Stimulated activated effector memory CD8-positive, alpha-beta T cell treated with anti-CD3 and anti-CD28 coated beads, Interleukin-12 subunit alpha, Interleukin-12 subunit beta, amount 100 ng/mL, for 72 hours (primary cell): ENCODE results near the gene AKAP17A.
"Not testable (repeated sequence)": the region's sequence is repeated elsewhere in the genome, so short reads cannot be mapped to it uniquely, and the experiment has no call there.

Source experiments
- ATAC-seq: fragments of 150-1000 bp; cut with Tn5 transposase; 2 replicates; pipeline ENCODE4 v1.10.0; 2021
- DNase-seq, 2 donors: peaks; one replicate each; pipeline ENCODE4 v3.0.0; 2021 to 2022; ENCODE audit warnings: low spot score in 2 of 2
- H3K27ac Mint-ChIP-seq: one replicate; pipeline ENCODE4 v1.8.0; 2022; ENCODE audit warnings: mild to moderate bottlenecking, mixed read lengths
- H3K36me3 Mint-ChIP-seq: one replicate; pipeline ENCODE4 v1.8.0; 2022; ENCODE audit warnings: mild to moderate bottlenecking, mixed read lengths
- H3K4me1 Mint-ChIP-seq: one replicate; pipeline ENCODE4 v1.8.0; 2022; ENCODE audit warnings: mixed read lengths
- H3K4me3 Mint-ChIP-seq: one replicate; pipeline ENCODE4 v1.8.0; 2022; ENCODE audit warnings: mild to moderate bottlenecking, mixed read lengths
- H3K9me3 Mint-ChIP-seq: one replicate; pipeline ENCODE4 v1.8.0; 2022; ENCODE audit warnings: mixed read lengths

Gene AKAP17A

DNA sequence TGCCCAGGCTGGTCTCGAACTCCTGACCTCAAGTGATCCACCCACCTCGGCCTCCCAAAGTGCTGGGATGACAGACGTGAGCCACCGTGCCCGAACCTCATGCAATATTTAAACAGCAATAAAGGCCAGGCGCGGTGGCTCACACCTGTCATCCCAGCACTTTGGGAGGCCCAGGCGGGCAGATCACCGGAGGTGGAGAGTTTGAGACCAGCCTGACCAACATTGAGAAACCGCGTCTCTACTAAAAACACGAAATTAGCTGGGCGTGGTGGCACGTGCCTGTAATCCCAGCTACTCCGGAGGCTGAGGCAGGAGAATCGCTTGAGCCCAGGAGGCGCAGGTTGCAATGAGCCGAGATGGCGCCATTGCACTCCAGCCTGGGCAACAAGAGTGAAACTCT, 17.2 kb upstream of the AKAP17A start:
- not testable (repeated sequence) for H3K27ac Mint-ChIP-seq, H3K36me3 Mint-ChIP-seq, H3K4me3 Mint-ChIP-seq, H3K9me3 Mint-ChIP-seq, ATAC-seq
- H3K4me1 Mint-ChIP-seq = peaks cover 18% of the 10 kb centered on the region
- DNase-seq = peak in 1 of 2 donors; percentile 0

GRCh38 chrX:1576201-1576992, 15.0 kb upstream of the AKAP17A start:
- ATAC-seq (peak; percentile 63), DNase-seq (peak; percentile 1 to 52)
- peaks cover 11% of the 10 kb centered on the region for H3K36me3 Mint-ChIP-seq
- no peaks in the 10 kb centered on the region for H3K9me3 Mint-ChIP-seq
- peaks cover 7% of the 10 kb centered on the region for H3K4me1 Mint-ChIP-seq
- H3K27ac Mint-ChIP-seq = no peak overlapping the region
- no peak overlapping the region for H3K4me3 Mint-ChIP-seq

GRCh38 chrX:1577845-1578244, 13.6 kb upstream of the AKAP17A start:
- ATAC-seq = no peak
- no peaks in the 10 kb centered on the region for H3K9me3 Mint-ChIP-seq
- peaks cover 8% of the 10 kb centered on the region for H3K36me3 Mint-ChIP-seq
- DNase-seq = peak in 1 of 2 donors; percentile 34
- no peak overlapping the region for H3K27ac Mint-ChIP-seq
- H3K4me1 Mint-ChIP-seq = peaks cover 20% of the 10 kb centered on the region
- H3K4me3 Mint-ChIP-seq = no peak overlapping the region

- Mint-ChIP-seq H3K4me1 (peaks cover 28% of the 10 kb centered on the region), H3K36me3 (peaks cover 16% of the 10 kb centered on the region), H3K27ac (no peak overlapping the region), H3K9me3 (no peaks in the 10 kb centered on the region), H3K4me3 (no peak overlapping the region)
- ATAC-seq = no peak
- peak in 1 of 2 donors; percentile 55 for DNase-seq
These were observed 12.8 kb upstream of the AKAP17A start for GRCh38 chrX:1578511-1579173.

- peaks cover 29% of the 10 kb centered on the region for H3K4me1 Mint-ChIP-seq
- H3K36me3 Mint-ChIP-seq = peaks cover 24% of the 10 kb centered on the region
- H3K9me3 Mint-ChIP-seq = no peaks in the 10 kb centered on the region
- peak overlapping the region; percentile 100 for H3K27ac Mint-ChIP-seq
- ATAC-seq = peak; percentile 70
- peak overlapping the region; percentile 46 for H3K4me3 Mint-ChIP-seq
- DNase-seq = peak; percentile 82 to 98
These were observed 10.3 kb upstream of the AKAP17A start for GRCh38 chrX:1581132-1581531.

DNA sequence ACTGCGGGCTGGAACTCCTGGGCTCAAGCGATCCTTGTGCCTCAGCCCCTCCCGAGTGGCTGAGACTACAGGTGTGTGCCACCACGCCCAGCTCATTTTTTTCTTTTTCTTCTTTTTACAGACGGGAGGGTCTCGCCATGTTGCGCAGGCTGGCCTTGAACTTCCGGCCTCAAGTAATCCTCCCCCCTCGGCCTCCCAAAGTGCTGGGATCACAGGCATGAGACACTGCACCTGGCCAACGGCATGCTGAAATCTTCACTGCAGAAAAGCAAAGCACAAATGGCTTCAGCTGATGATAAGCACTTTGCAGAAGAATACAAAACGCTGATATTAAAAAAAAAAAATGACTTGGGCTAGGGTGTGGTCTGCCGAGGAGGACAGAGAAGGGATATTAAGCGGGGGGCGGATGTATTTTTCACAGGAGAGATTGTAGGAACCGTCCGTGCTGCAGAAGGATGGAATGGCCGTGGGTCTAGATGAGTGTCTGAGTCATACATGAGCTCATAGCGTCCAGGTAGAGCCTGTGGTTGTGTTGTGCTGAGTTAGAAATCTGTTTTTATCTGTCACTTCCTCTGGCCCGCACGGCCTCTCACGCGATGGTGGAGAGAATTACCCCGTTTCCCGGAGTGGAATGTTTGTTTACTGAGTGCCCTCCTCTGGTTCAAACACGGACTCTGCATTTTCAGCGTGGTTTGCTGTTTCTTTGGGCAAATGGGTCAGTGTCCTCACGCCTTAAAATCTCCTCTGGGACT, 8.5 kb upstream of the AKAP17A start:
- H3K27ac Mint-ChIP-seq = peak overlapping the region; percentile 100
- H3K36me3 Mint-ChIP-seq = peaks cover 24% of the 10 kb centered on the region
- H3K4me1 Mint-ChIP-seq = peaks cover 29% of the 10 kb centered on the region
- ATAC-seq (peak; percentile 98), DNase-seq (peak; percentile 58 to 91)
- H3K4me3 Mint-ChIP-seq = peak overlapping the region; percentile 84
- no peaks in the 10 kb centered on the region for H3K9me3 Mint-ChIP-seq

GRCh38 chrX:1584237-1585011, 7.0 kb upstream of the AKAP17A start:
- Mint-ChIP-seq H3K36me3 (peaks cover 24% of the 10 kb centered on the region), H3K4me3 (peak overlapping the region; percentile 84), H3K27ac (peak overlapping the region; percentile 100), H3K4me1 (peaks cover 29% of the 10 kb centered on the region), H3K9me3 (no peaks in the 10 kb centered on the region)
- ATAC-seq (no peak), DNase-seq (peak in 1 of 2 donors; percentile 50)

GRCh38 chrX:1587161-1587560, 4.2 kb upstream of the AKAP17A start:
- Mint-ChIP-seq H3K4me3 (no peak overlapping the region), H3K36me3 (peaks cover 30% of the 10 kb centered on the region), H3K9me3 (no peaks in the 10 kb centered on the region), H3K4me1 (peaks cover 15% of the 10 kb centered on the region), H3K27ac (no peak overlapping the region)
- no peak for ATAC-seq
- DNase-seq = peak in 1 of 2 donors; percentile 59

DNA sequence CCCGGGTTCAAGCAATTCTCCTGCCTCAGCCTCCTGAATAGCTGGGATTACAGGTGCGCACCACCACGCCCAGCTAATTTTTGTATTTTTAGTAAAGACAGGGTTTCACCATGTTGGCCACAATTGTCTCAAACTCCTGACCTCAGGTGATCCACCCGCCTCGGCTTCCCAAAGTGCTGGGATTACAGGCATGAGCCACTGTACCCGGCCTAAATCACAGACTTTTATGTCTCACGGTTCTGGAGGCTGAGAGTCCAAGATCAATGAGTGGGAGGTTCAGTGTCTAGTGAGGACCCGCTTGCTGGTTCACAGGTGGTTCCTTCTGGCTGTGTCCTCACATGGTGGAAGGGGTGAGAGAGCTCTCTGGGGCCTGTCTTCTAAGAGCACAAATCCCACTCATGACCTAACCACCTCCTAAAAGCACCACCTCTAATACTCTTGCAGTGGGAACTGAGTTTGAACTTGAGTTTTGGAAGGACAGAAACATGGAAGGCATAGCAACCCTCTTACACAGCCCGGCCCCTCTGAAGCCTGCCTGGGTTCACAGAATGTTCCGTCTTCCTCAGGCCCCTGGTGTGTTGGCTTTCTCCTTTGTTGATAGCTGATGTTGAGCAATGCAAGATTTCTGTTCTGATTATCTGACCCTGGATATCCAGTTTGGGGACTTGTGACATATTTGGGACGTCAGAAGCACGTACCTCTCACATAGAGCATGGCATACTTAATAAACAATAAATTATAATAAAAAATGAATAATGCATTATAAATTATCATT, 1.9 kb upstream of the AKAP17A start:
- ATAC-seq (no peak), DNase-seq (peak in 1 of 2 donors; percentile 57)
- H3K4me1 Mint-ChIP-seq = peaks cover 20% of the 10 kb centered on the region
- no peak overlapping the region for H3K4me3 Mint-ChIP-seq
- H3K36me3 Mint-ChIP-seq = peaks cover 39% of the 10 kb centered on the region
- H3K27ac Mint-ChIP-seq = peak overlapping the region; percentile 91
- H3K9me3 Mint-ChIP-seq = no peaks in the 10 kb centered on the region

GRCh38 chrX:1591863-1592469, 562 bp downstream of the AKAP17A start:
- Mint-ChIP-seq H3K4me3 (peak overlapping the region; percentile 85), H3K9me3 (no peaks in the 10 kb centered on the region), H3K4me1 (peaks cover 32% of the 10 kb centered on the region), H3K27ac (peak overlapping the region; percentile 93), H3K36me3 (peaks cover 58% of the 10 kb centered on the region)
- ATAC-seq (peak; percentile 49), DNase-seq (no peak)

GRCh38 chrX:1592470-1593142, 1.2 kb downstream of the AKAP17A start:
- peak in 1 of 2 donors; percentile 75 for DNase-seq
- ATAC-seq = peak; percentile 36
- H3K4me1 Mint-ChIP-seq = peaks cover 36% of the 10 kb centered on the region
- peaks cover 64% of the 10 kb centered on the region for H3K36me3 Mint-ChIP-seq
- peak overlapping the region; percentile 93 for H3K27ac Mint-ChIP-seq
- H3K9me3 Mint-ChIP-seq = no peaks in the 10 kb centered on the region
- peak overlapping the region; percentile 85 for H3K4me3 Mint-ChIP-seq

GRCh38 chrX:1593286-1594271, 2.2 kb downstream of the AKAP17A start:
- Mint-ChIP-seq H3K4me1 (peaks cover 37% of the 10 kb centered on the region), H3K9me3 (no peaks in the 10 kb centered on the region), H3K4me3 (peak overlapping the region; percentile 85), H3K27ac (peak overlapping the region; percentile 93), H3K36me3 (peaks cover 74% of the 10 kb centered on the region)
- ATAC-seq = no peak
- DNase-seq = peak in 1 of 2 donors; percentile 51
